ENCODE results near the gene CAPN7.

- TF ChIP-seq CTCF (IDR thresholded peaks at IDR 0.05) (no peak), POLR2A (IDR thresholded peaks at IDR 0.05) (no peak)
These were observed 538 bp upstream of the CAPN7 start for GRCh38 chr3:15205482-15205933.

All from gastroesophageal sphincter (tissue), 3 donors.